ENCODE measurements around the gene HIC2.
"Not testable (repeated sequence)": the region's sequence is repeated elsewhere in the genome, so short reads cannot be mapped to it uniquely, and the experiment has no call there.

HIC2 gene

GRCh38 chr22:21490556-21490955, 73.4 kb downstream of the HIC2 start:
- not testable (repeated sequence) for DNase-seq (ENCODE audit: low read depth in 2 of 2)

GRCh38 chr22:21492271-21492670, 75.1 kb downstream of the HIC2 start:
- DNase-seq (ENCODE audit: low read depth in 2 of 2): not testable (repeated sequence)

GRCh38 chr22:21493789-21494782, 76.9 kb downstream of the HIC2 start:
- not testable (repeated sequence) for DNase-seq (ENCODE audit: low read depth in 2 of 2)

- DNase-seq (ENCODE audit: low read depth in 2 of 2): not testable (repeated sequence)
Observed at GRCh38 chr22:21497984-21498383, 80.8 kb downstream of the HIC2 start.

GRCh38 chr22:21498489-21498888, 81.3 kb downstream of the HIC2 start:
- not testable (repeated sequence) for DNase-seq (ENCODE audit: low read depth in 2 of 2)

- not testable (repeated sequence) for DNase-seq (ENCODE audit: low read depth in 2 of 2)
Observed at GRCh38 chr22:21499623-21500506, 82.7 kb downstream of the HIC2 start.

Measured in fibroblast of skin of left quadriceps (primary cell).